HepG2 (cell line): Measurements from ENCODE around the gene TAF8. TPM values are rescaled to one million over a fixed set of nuclear protein-coding genes. Genes with fewer than 3 reads are reported as not detected.

Source experiments
- ATAC-seq: fragments of 200-7000 bp; cut with Tn5 transposase; 3 replicates; pipeline ENCODE4 v1.9.1; 2020; ENCODE audit warnings: mild to moderate bottlenecking, moderate library complexity
- BruUV-seq: library from RNA; stranded (reverse); fragments of 400-500 nt; replicated peaks from 2 replicates; lab custom pipeline; 2021; lab: Mats Ljungman, UMichigan
- CTCF ChIA-PET: fragments of 300-600 bp; formaldehyde crosslinking; extraction: SDS; loops from one replicate; lab custom pipeline; 2021; ENCODE audit warnings: low total read pairs, inconsistent platforms, low intra/inter-chr PET ratio; lab: Yijun Ruan, JAX
- POLR2A ChIA-PET: fragments of 350-600 bp; sonication (Branson Sonifier 250); formaldehyde crosslinking; loops from one replicate; lab custom pipeline; 2020; ENCODE audit warnings: antibody characterized with exemption, inconsistent platforms; lab: Yijun Ruan, JAX
- DNase-seq: peaks from one replicate; pipeline ENCODE4 v3.0.0-alpha.2; 2015; ENCODE audit warnings: low spot score
- FAIRE-seq: peaks from 3 replicates; lab custom pipeline; 2011; peaks lifted over from hg19 to GRCh38; lab: Jason Lieb, UNC
- H2AFZ ChIP-seq: one replicate; pipeline ENCODE4 v1.6.1; 2011; ENCODE audit warnings: low read length, inconsistent platforms
- H3K27ac ChIP-seq: fragments of 300-600 bp; 3 replicates; pipeline ENCODE4 v1.8.0; 2011; ENCODE audit warnings: mixed run types, mild to moderate bottlenecking, mixed read lengths, low read length, inconsistent platforms; ENCODE audit not compliant: insufficient read depth; ENCODE audit errors: extremely low read length
- H3K27me3 ChIP-seq, 2 experiments: fragments of 200-600 bp in 1 of 2; 2 replicates in 1 of 2; 3 replicates in 1 of 2; pipeline versions ENCODE4 v1.6.0 to v1.8.0; 2011; ENCODE audit warnings: low read length in 2 of 2, mild to moderate bottlenecking in 2 of 2, moderate library complexity in 2 of 2, inconsistent platforms in 1 of 2; ENCODE audit not compliant: insufficient read depth in 2 of 2, control insufficient read depth in 1 of 2
- H3K36me3 ChIP-seq, 2 experiments: fragments of 200-600 bp in 1 of 2; replicated peaks in 1 of 2; 2 replicates in 1 of 2; 3 replicates in 1 of 2; pipeline versions ENCODE4 v1.5.1 to v1.8.0; 2011; ENCODE audit warnings: low read length in 2 of 2, inconsistent platforms in 1 of 2; ENCODE audit not compliant: insufficient read depth in 2 of 2, control insufficient read depth in 1 of 2
- H3K4me1 ChIP-seq: 2 replicates; pipeline ENCODE4 v1.5.1; 2012; ENCODE audit warnings: low read length, inconsistent platforms; ENCODE audit not compliant: insufficient read depth
- H3K4me2 ChIP-seq: 2 replicates; pipeline ENCODE4 v1.6.0; 2011; ENCODE audit warnings: low read depth, low read length, inconsistent platforms
- H3K4me3 ChIP-seq, 3 experiments: fragments of 200-600 bp in 1 of 3; sonication (generic), shearing (Covaris generic) in 1 of 3; replicated peaks in 1 of 3; 2 replicates each; pipeline ENCODE4 v1.5.1; 2011 to 2016; ENCODE audit warnings: low read length in 3 of 3, inconsistent platforms in 2 of 3, low read depth in 2 of 3, mild to moderate bottlenecking in 2 of 3, control low read depth in 1 of 3, mixed read lengths in 1 of 3; ENCODE audit not compliant: insufficient read depth in 1 of 3
- H3K79me2 ChIP-seq: one replicate; pipeline ENCODE4 v1.6.1; 2011; ENCODE audit warnings: low read length, inconsistent platforms; ENCODE audit not compliant: insufficient read depth
- H3K9ac ChIP-seq: 2 replicates; pipeline ENCODE4 v1.6.0; 2011; ENCODE audit warnings: mild to moderate bottlenecking, low read depth, low read length, inconsistent platforms; ENCODE audit not compliant: insufficient read depth
- H3K9me3 ChIP-seq: 2 replicates; pipeline ENCODE4 v1.5.1; 2012; ENCODE audit warnings: mild to moderate bottlenecking, low read length
- H4K20me1 ChIP-seq: 2 replicates; pipeline ENCODE4 v1.6.0; 2011; ENCODE audit warnings: inconsistent platforms, mild to moderate bottlenecking, low read length, moderate library complexity; ENCODE audit not compliant: insufficient read depth
- DNMT3B ChIP-seq: conservative IDR thresholded peaks from 2 replicates; pipeline ENCODE4 v1.6.1; 2016; ENCODE audit warnings: missing biosample characterization, control low read depth
- FOXA1 ChIP-seq, 2 experiments: fragments of 450-650 bp in 1 of 2; sonication (generic) in 1 of 2; formaldehyde crosslinking in 1 of 2; IDR thresholded peaks; 2 replicates each; pipeline versions ENCODE4 v1.4.0 to v1.6.1; 2016 to 2020; ENCODE audit warnings: missing genetic modification reagents in 1 of 2
- HCFC1 ChIP-seq: fragments of 150-350 bp; IDR thresholded peaks from 2 replicates; pipeline ENCODE4 v1.6.1; 2014; ENCODE audit warnings: low read depth, low read length
- U2AF1 ChIP-seq: fragments of 200-400 bp; formaldehyde crosslinking; optimal IDR thresholded peaks from 2 replicates; pipeline ENCODE3; 2017; ENCODE audit warnings: mild to moderate bottlenecking, low read depth, low read length
- ZFP41 ChIP-seq: sonication (generic); formaldehyde crosslinking; IDR thresholded peaks from 2 replicates; pipeline ENCODE4 v1.4.0; 2020; ENCODE audit warnings: mild to moderate bottlenecking, missing genetic modification reagents, borderline replicate concordance
- ZNF142 ChIP-seq: sonication (generic); formaldehyde crosslinking; IDR thresholded peaks from 2 replicates; pipeline ENCODE4 v1.4.0; 2020; ENCODE audit warnings: missing genetic modification reagents
- ZNF430 ChIP-seq: sonication (generic); formaldehyde crosslinking; IDR thresholded peaks from 2 replicates; pipeline ENCODE4 v1.9.0; 2021; ENCODE audit warnings: mild to moderate bottlenecking, missing genetic modification reagents
- ZNF513 ChIP-seq: sonication (generic); formaldehyde crosslinking; conservative IDR thresholded peaks from 2 replicates; pipeline ENCODE4 v1.5.0; 2020; ENCODE audit warnings: missing genetic modification reagents
- WGBS: methylation state at CpG from one replicate; pipeline ENCODE4 v1.1.6; 2017; ENCODE audit warnings: low lambda C conversion rate; 5-methylcytosine and 5-hydroxymethylcytosine counted together
- in situ Hi-C: cut with HindIII; loops from 2 replicates; pipeline ENCODE4 v1.10.0; 2017; ENCODE audit warnings: low pct_unique_long_range_greater_than_20kb; ENCODE audit not compliant: extremely low pct_ligation_motif_present
- intact Hi-C: fragments of 100-400 bp; cut with micrococcal nuclease; formaldehyde crosslinking; loops from one replicate; pipeline ENCODE4 v1.10.0; 2022; ENCODE audit not compliant: unreplicated experiment
- polyA plus RNA-seq, 8 experiments: library from polyadenylated mRNA; depleted of rRNA in 3 of 8; stranded (reverse) in 7 of 8; unstranded in 1 of 8; fragments of >200 nt; fragmentation: Illumina TruSeq in 4 of 8; extraction: Trizol in 4 of 8; gene quantifications; 2 replicates each; pipeline versions ENCODE4 v1.2.1 to v1.2.3, GENCODE V29; 2011 to 2016; ENCODE audit warnings: low read depth in 4 of 8, missing spikeins in 1 of 8, mixed read lengths in 1 of 8; ENCODE audit not compliant: insufficient read depth in 1 of 8
- total RNA-seq, 5 experiments: library from RNA; depleted of rRNA; stranded (reverse); fragments of >200 nt; fragmentation: Illumina TruSeq; extraction: Trizol; gene quantifications; 2 replicates each; pipeline ENCODE4 v1.2.3, GENCODE V29; 2016; ENCODE audit warnings: low read depth in 1 of 5
- TF ChIP-seq, protein P1 (sequence below): IDR thresholded peaks from 2 replicates; pipeline ENCODE4 v1.4.0; 2020; ENCODE audit warnings: mild to moderate bottlenecking, missing genetic modification reagents
- TF ChIP-seq, protein P2 (sequence below): sonication (generic); formaldehyde crosslinking; IDR thresholded peaks from 2 replicates; pipeline ENCODE4 v1.9.0; 2021; ENCODE audit warnings: missing genetic modification reagents, mild to moderate bottlenecking, borderline replicate concordance

The TAF8 gene
- total and polyA plus RNA-seq, 2 of the 13 experiments (the other 11 are each of a cell fraction or from before 2014, with no cell fraction given), result 25.2 to 25.8 TPM

GRCh38 chr6:42124223-42124836, 74.0 kb downstream of the TAF8 start:
- Histone ChIP-seq H3K36me3 (0 out of 5 replicates have a peak, but pooled peaks cover 0 to 4% of the 10 kb centered on the region in 2 experiments), H3K4me2 (no peak overlapping the region), H3K79me2 (no peaks in the 10 kb centered on the region), H3K27ac (no peak overlapping the region), H2AFZ (no peak overlapping the region), H4K20me1 (no peaks in the 10 kb centered on the region), H3K9ac (no peak overlapping the region), H3K4me1 (peaks cover 1% of the 10 kb centered on the region), H3K4me3 (no peak overlapping the region), H3K9me3 (no peaks in the 10 kb centered on the region), H3K27me3 (no peaks in the 10 kb centered on the region)
- in situ Hi-C loops, result no loop called here
- intact Hi-C loops, result no loop called here
- FAIRE-seq, result no peak
- BruUV-seq, result no TSS peak
- ATAC-seq, result peak; percentile 37
- DNase-seq, result no peak
- WGBS, result 74% methylated on average over 5 of the region's 9 CpGs
- ChIA-PET CTCF (no interaction called here), POLR2A (interaction anchor here (1.0 to 1.5 kb wide), 2 partner anchors 12 to 18 kb away, joined by 3 read pairs; no protein-coding TSS in a partner anchor)
- TF ChIP-seq ZFP41 (CRISPR knock-in tag) (no peak), ZNF142 (CRISPR knock-in tag) (no peak), DNMT3B (CRISPR knock-in tag) (no peak), HCFC1 (no peak), ZNF430 (CRISPR knock-in tag) (no peak), ZNF513 (CRISPR knock-in tag) (no peak), FOXA1 (IDR thresholded peaks at IDR 0.05) (no peak), FOXA1 (CRISPR knock-in tag; IDR thresholded peaks at IDR 0.05) (no peak), U2AF1 (no peak)
- TF ChIP-seq, protein P1, sequence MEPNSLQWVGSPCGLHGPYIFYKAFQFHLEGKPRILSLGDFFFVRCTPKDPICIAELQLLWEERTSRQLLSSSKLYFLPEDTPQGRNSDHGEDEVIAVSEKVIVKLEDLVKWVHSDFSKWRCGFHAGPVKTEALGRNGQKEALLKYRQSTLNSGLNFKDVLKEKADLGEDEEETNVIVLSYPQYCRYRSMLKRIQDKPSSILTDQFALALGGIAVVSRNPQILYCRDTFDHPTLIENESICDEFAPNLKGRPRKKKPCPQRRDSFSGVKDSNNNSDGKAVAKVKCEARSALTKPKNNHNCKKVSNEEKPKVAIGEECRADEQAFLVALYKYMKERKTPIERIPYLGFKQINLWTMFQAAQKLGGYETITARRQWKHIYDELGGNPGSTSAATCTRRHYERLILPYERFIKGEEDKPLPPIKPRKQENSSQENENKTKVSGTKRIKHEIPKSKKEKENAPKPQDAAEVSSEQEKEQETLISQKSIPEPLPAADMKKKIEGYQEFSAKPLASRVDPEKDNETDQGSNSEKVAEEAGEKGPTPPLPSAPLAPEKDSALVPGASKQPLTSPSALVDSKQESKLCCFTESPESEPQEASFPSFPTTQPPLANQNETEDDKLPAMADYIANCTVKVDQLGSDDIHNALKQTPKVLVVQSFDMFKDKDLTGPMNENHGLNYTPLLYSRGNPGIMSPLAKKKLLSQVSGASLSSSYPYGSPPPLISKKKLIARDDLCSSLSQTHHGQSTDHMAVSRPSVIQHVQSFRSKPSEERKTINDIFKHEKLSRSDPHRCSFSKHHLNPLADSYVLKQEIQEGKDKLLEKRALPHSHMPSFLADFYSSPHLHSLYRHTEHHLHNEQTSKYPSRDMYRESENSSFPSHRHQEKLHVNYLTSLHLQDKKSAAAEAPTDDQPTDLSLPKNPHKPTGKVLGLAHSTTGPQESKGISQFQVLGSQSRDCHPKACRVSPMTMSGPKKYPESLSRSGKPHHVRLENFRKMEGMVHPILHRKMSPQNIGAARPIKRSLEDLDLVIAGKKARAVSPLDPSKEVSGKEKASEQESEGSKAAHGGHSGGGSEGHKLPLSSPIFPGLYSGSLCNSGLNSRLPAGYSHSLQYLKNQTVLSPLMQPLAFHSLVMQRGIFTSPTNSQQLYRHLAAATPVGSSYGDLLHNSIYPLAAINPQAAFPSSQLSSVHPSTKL, result no peak
- TF ChIP-seq, protein P2, sequence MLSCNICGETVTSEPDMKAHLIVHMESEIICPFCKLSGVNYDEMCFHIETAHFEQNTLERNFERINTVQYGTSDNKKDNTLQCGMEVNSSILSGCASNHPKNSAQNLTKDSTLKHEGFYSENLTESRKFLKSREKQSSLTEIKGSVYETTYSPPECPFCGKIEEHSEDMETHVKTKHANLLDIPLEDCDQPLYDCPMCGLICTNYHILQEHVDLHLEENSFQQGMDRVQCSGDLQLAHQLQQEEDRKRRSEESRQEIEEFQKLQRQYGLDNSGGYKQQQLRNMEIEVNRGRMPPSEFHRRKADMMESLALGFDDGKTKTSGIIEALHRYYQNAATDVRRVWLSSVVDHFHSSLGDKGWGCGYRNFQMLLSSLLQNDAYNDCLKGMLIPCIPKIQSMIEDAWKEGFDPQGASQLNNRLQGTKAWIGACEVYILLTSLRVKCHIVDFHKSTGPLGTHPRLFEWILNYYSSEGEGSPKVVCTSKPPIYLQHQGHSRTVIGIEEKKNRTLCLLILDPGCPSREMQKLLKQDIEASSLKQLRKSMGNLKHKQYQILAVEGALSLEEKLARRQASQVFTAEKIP (CRISPR knock-in tag), result no peak
